GM23248 (cell line): ENCODE measurements around the gene SHQ1.

Source experiments
- EZH2 ChIP-seq: fragments of 200-600 bp; sonication (generic); IDR thresholded peaks from 2 replicates; pipeline ENCODE4 v1.6.1; 2018; ENCODE audit warnings: antibody characterized with exemption, mild to moderate bottlenecking; ENCODE audit not compliant: insufficient read depth, poor library complexity, severe bottlenecking
- EZH2phosphoT487 ChIP-seq: fragments of 200-600 bp; sonication (generic); IDR thresholded peaks from 2 replicates; pipeline ENCODE4 v1.6.1; 2018; ENCODE audit warnings: antibody characterized with exemption, moderate library complexity, mild to moderate bottlenecking, low read depth; ENCODE audit not compliant: insufficient read depth

GRCh38 chr3:72860846-72861245, 12.6 kb upstream of the SHQ1 start:
- TF ChIP-seq EZH2 (no peak), EZH2phosphoT487 (no peak)
